ENCODE data around the gene RGS4.

Gene RGS4

DNA sequence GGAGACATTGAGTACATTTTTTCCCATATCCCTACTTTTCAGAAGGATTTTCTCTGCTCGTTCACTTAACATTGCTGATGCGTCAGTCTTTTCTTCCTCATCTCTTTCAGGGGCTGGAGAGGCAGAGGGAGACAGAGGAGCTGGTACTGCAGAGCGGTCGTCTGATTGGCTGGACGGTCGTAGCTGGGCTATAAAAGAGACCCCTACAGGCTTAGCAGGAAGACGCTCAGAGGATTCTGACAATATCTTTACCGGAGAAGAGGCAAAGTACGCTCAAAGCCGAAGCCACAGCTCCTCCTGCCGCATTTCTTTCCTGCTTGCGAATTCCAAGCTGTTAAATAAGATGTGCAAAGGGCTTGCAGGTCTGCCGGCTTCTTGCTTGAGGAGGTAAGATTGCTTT lies at the start of gene RGS4:
Gene RGS4 (plus strand): TSS at position 220 of the 400 bp plus-strand sequence. CDS start 124 bp downstream, at position 344.
- DNase-seq (ENCODE audit: low spot score), result peak; percentile 88

- no peak for DNase-seq (ENCODE audit: low spot score)
These were observed 47.0 kb upstream of the RGS4 start for GRCh38 chr1:163022129-163022528.

GRCh38 chr1:163027610-163028009 lies 41.6 kb upstream of the RGS4 start:
- DNase-seq (ENCODE audit: low spot score), result no peak

DNA sequence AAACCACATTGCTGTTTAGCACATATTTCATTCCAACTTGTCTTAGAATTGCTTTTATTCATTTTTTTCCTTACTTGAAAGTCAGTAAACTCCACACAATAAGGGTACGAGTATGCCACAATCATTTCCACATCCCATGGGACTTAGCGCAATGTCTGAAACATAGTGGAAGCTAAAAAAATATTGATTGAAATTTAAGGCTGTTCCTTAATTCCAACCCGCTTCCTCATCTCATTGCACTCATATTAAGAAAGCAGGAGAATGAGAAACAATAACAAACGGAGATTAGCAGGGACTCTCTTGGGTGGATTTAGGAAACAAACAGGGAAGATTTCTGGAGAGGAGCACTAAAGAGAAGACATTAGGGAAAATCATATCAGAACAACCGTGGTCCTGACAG lies 39.3 kb upstream of the RGS4 start:
- no peak for DNase-seq (ENCODE audit: low spot score)

GRCh38 chr1:163035446-163036249 lies 33.5 kb upstream of the RGS4 start:
- peak; percentile 70 for DNase-seq (ENCODE audit: low spot score)

- DNase-seq (ENCODE audit: low spot score), result no peak
These were observed 32.5 kb upstream of the RGS4 start for GRCh38 chr1:163036671-163037070.

DNA sequence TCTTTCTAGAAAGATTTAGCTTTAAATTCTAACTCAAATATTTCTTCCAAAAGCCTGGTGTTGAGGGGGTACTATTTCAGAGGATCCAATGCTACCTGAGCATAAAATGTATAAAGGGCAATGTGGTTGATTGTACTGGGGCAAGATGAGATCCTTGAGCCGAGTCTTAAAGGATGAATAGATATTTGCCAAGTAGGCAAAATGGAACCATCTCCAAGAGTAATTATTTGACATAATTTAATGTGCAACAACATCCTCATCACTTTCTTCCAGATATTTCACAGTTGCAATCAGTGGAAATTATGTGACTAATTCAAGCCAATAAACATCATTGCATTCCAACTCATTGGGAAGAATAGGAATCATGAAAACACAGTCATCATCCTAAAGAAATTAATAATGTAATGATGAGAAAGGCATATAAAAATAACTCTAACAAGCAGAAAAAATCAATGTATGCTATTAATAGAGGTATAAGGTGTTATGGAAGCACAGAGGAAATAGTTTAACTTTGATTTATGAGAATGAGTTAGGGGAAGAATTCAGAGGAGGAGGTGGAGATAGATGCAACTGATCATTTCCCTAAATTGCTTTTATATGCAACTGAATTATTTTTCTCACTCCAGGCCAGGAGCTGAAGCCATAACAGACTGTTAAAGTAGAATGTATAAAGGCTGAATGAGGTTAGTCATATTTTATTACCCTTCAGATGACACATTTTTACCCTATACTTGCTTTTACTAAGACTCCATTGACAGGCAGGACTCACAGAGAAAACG lies 30.0 kb upstream of the RGS4 start:
- no peak for DNase-seq (ENCODE audit: low spot score)

DNA sequence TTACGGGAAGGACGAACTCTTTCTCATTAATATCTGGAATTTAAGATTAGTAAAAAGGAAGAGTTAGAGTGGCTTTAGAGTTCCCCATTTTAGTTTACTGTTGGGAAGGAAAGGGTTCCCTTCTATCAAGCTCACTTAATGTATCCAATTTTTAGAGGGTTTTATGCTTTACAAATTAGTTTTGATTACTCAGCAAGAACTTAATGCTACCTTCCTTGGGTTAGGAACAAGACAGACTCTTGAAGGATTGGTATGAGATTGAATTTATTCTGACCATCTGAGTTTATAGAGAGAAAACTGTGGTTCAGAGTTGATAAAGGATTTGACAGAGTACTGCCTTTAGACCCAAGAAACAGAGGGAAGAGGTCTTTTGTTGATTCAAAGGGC lies 29.5 kb upstream of the RGS4 start:
- DNase-seq (ENCODE audit: low spot score), result no peak

DNA sequence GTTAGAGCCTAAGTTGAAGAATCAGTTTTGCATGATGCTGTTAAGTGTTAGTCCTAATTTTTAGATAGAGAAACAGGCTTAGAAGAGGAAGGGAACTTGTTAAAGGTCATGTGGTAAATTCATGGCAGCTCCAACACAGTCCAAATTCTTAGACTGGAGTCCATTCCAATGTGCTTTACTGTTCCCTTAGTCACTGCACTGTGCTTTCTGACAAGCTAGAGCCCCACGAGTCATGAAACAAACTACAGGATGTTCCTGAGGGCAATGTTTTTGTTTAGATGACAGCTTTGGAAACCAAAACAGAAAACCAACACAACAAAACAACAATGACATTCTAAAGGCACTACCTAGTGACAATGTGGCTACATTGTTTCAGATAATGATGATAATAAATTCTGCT lies 23.1 kb upstream of the RGS4 start:
- DNase-seq (ENCODE audit: low spot score), result peak; percentile 65

DNA sequence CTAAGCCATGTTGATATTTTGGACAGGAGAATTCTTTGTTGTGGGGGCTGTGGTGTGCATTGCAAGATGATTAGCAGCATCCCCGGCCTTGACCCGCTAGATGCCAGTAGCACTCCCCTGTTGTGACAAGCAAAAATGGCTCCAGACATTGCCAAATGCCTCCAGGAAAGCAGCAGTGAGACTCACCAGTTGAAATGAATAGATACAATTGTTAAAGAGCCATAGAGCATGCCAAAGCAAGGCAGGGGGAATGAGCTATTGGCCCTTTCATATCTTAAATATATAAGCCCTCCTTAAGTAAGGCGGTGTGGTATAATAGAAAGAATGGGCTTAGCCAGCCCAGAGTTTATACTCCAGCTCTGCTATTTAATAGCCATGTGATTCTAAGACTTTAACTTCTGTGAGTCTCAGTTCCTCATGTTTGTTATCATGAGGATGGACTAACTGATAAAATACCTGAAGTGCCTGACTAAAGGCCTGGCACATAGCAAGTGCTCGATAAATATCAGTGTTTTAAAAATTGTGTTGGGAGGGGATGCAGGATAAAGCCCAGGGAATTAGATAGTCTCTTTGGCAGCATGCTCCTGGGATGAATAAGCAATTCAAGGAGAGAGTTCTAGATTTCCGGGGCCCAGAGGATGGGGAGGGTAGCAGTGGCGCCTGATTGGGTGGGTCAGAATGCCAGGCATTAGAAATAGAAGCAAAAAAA lies 21.1 kb upstream of the RGS4 start:
- no peak for DNase-seq (ENCODE audit: low spot score)

DNA sequence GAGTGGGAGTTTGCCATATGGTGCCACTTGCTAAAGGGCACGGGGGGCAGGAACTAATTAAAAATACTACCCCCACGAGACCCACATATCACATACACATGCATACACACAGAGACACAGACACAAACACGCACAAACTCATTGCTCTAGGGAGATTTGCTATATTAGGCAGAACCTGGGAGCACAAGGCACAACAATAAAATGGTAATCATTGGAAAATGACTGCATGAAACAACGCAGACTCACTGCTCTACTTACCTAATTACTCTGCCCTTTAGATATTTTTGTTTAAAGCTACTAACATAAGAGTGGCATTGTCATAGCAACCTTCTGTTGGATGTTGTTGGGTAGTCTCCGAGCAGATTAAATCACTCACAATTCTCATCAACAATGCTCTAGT lies 20.3 kb upstream of the RGS4 start:
- DNase-seq (ENCODE audit: low spot score), result no peak

DNA sequence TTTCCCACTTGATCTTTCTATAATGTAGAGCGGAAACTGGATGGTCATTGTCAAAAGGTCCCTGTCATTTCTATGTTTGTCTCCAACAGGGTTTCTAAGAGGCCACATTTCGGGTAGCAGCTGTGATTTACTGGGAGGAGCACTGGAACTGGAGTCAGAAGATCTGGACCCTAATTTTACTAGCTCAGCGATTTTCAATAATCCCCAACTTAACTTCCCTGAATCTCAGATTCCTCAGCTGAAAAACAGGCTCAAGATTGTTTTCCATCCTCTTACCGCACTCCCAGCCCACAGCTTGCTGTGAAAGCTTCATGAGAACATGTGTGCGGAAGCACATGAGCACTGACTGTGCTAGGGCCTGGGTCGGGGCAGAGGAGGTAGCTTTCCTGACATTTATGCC lies 19.9 kb upstream of the RGS4 start:
- DNase-seq (ENCODE audit: low spot score), result no peak

GRCh38 chr1:163050496-163050895 lies 18.7 kb upstream of the RGS4 start:
- no peak for DNase-seq (ENCODE audit: low spot score)

- no peak for DNase-seq (ENCODE audit: low spot score)
These were observed 15.0 kb upstream of the RGS4 start for GRCh38 chr1:163054181-163054591.

GRCh38 chr1:163055005-163055404 lies 14.2 kb upstream of the RGS4 start:
- DNase-seq (ENCODE audit: low spot score), result no peak

DNA sequence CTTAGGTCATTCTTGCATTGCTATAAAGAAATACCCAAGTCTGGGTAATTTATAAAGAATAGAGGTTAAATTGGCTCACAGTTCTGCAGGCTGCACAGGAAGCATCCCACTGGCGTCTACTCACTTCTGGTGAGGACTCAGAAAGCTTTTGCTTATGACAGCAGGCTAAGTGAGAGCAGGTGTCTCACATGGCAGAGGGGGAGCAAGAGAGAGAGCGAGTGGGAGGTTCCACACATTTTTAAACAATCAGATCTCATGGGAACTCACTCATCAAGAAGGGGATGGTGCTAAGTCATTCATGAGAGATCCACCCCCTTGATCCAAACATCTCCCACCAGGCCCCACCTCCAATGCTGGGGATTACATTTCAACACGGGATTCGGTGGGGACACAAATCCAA lies 13.6 kb upstream of the RGS4 start:
- no peak for DNase-seq (ENCODE audit: low spot score)

DNA sequence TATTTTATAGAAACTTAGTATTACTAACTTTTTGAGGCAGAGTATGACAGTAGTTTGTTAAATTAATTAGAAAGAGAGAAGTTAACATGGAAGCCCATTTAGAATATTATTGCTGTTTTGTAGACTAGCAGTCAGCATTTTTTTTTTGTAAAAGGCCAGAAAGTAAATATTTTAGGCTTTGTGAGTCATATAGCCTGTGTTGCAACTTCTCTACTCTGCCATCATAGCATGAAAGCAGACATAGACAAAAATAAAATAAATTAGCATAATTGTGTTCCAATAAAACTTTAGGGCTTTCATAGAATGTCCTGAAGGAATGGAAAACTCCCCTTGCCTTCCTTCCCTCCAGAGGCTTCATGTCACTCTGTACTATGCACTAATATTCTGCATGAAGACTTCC lies 12.3 kb upstream of the RGS4 start:
- peak; percentile 34 for DNase-seq (ENCODE audit: low spot score)

GRCh38 chr1:163060343-163061007 lies 8.7 kb upstream of the RGS4 start:
- no peak for DNase-seq (ENCODE audit: low spot score)

DNA sequence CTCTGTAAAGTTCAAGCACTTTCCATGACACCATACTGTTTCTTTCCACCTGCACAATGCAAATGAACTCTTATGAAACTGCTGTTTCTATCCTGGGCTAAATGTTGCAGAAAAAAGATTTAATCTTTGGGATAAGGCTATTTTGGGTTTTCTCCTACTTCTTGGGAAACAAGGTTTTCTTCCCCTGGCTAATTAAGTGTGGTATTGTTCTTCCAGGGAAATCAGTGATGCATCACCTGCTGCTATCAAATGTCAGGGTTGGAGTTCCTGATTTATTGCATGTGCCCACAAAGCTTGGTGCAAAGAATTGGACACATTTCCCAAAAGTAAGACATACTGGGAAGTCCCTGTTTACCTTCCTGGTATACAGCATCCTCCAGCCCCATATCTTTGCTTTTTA lies 6.0 kb upstream of the RGS4 start:
- DNase-seq (ENCODE audit: low spot score), result no peak

GRCh38 chr1:163063610-163064009 lies 5.6 kb upstream of the RGS4 start:
- no peak for DNase-seq (ENCODE audit: low spot score)

- no peak for DNase-seq (ENCODE audit: low spot score)
These were observed 3.0 kb upstream of the RGS4 start for GRCh38 chr1:163066168-163066567.

GRCh38 chr1:163066686-163067085 lies 2.5 kb upstream of the RGS4 start:
- DNase-seq (ENCODE audit: low spot score), result no peak

All from AG20443 (cell line).